Smooth muscle cell of the umbilical artery (primary cell): ENCODE data around the gene PRKACA. TPM values are rescaled to one million over a fixed set of nuclear protein-coding genes. Genes with fewer than 3 reads are reported as not detected.

Experiments
- total RNA-seq: library from RNA; depleted of rRNA; stranded (reverse); fragments of >200 nt; gene quantifications from 2 replicates; pipeline ENCODE4 v1.2.3, GENCODE V29; 2014

Gene PRKACA
- 54.9 and 77.4 TPM in 2 replicates for total RNA-seq

GRCh38 chr19:14117668-14118164 lies at the start of gene PRKACA:
PRKACA (minus strand) TSS chr19:14117762; CDS start chr19:14117547, 215 bp downstream.

GRCh38 chr19:14136509-14137281 lies 19.1 kb upstream of the PRKACA start, which contains the start of gene ASF1B:
ASF1B (minus strand) TSS chr19:14136589; CDS start chr19:14136456, 133 bp downstream.

GRCh38 chr19:14090509-14091080 lies 27.0 kb downstream of the PRKACA start, which contains the start of gene SAMD1:
SAMD1 (minus strand) TSS chr19:14090751.

GRCh38 chr19:14085309-14085995 lies 32.1 kb downstream of the PRKACA start, which contains the start of gene C19orf67:
C19orf67 (minus strand) TSS chr19:14085783; CDS start chr19:14085627, 156 bp downstream.

GRCh38 chr19:14072535-14073260 lies 44.9 kb downstream of the PRKACA start, which contains the start of gene MISP3:
MISP3 (plus strand) TSS chr19:14072786; CDS start chr19:14073310, 524 bp downstream.

GRCh38 chr19:14061751-14062557 lies 55.6 kb downstream of the PRKACA start, which contains the start of gene PALM3:
PALM3 (minus strand) TSS chr19:14062076; CDS start chr19:14061980, 96 bp downstream.

Other genes with a start within 250 kb of the PRKACA start
- gene NANOS3, start 240.6 kb downstream of the PRKACA start, total RNA-seq: 0.74 TPM in 1 of 2 replicates, not detected in the other
- under 0.01 and 0.37 TPM in 2 replicates for gene BRME1, start 211.6 kb downstream of the PRKACA start, total RNA-seq
- gene CC2D1A, start 211.6 kb downstream of the PRKACA start, total RNA-seq: 8.3 and 14.3 TPM in 2 replicates
- 3.9 and 4.8 TPM in 2 replicates for gene PODNL1, start 179.3 kb downstream of the PRKACA start, total RNA-seq
- 4.5 and 11.4 TPM in 2 replicates for gene DCAF15, start 165.3 kb downstream of the PRKACA start, total RNA-seq
- 2.7 and 7.1 TPM in 2 replicates for gene RFX1, start 111.4 kb downstream of the PRKACA start, total RNA-seq
- not detected in 2 replicates for gene RLN3, start 89.6 kb downstream of the PRKACA start, total RNA-seq
- 4.5 and 14.1 TPM in 2 replicates for gene IL27RA, start 86.0 kb downstream of the PRKACA start, total RNA-seq
- gene PALM3, start 55.7 kb downstream of the PRKACA start, total RNA-seq: 0.30 and 0.92 TPM in 2 replicates
- 0.78 and 1.2 TPM in 2 replicates for gene MISP3, start 45.0 kb downstream of the PRKACA start, total RNA-seq
- gene C19orf67, start 32.0 kb downstream of the PRKACA start, total RNA-seq: not detected in 2 replicates
- gene SAMD1, start 27.0 kb downstream of the PRKACA start, total RNA-seq: 16.3 and 29.7 TPM in 2 replicates
- gene ASF1B, start 18.8 kb upstream of the PRKACA start, total RNA-seq: 0.89 and 4.8 TPM in 2 replicates
- 1.5 and 5.0 TPM in 2 replicates for gene ADGRL1, start 88.4 kb upstream of the PRKACA start, total RNA-seq